ENCODE data around the gene NRG4.
"Not testable (repeated sequence)": the region's sequence is repeated elsewhere in the genome, so short reads cannot be mapped to it uniquely, and the experiment has no call there.

The NRG4 gene

GRCh38 chr15:76032046-76032445, 19.8 kb upstream of the NRG4 start:
- H3K4me3 ChIP-seq (ENCODE audit: low read depth, low read length), result no peak overlapping the region
- TF ChIP-seq, protein P1, sequence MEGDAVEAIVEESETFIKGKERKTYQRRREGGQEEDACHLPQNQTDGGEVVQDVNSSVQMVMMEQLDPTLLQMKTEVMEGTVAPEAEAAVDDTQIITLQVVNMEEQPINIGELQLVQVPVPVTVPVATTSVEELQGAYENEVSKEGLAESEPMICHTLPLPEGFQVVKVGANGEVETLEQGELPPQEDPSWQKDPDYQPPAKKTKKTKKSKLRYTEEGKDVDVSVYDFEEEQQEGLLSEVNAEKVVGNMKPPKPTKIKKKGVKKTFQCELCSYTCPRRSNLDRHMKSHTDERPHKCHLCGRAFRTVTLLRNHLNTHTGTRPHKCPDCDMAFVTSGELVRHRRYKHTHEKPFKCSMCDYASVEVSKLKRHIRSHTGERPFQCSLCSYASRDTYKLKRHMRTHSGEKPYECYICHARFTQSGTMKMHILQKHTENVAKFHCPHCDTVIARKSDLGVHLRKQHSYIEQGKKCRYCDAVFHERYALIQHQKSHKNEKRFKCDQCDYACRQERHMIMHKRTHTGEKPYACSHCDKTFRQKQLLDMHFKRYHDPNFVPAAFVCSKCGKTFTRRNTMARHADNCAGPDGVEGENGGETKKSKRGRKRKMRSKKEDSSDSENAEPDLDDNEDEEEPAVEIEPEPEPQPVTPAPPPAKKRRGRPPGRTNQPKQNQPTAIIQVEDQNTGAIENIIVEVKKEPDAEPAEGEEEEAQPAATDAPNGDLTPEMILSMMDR (IDR thresholded peaks at IDR 0.05; ENCODE audit: borderline replicate concordance, insufficient read depth, low read depth, low read length), result no peak

DNA sequence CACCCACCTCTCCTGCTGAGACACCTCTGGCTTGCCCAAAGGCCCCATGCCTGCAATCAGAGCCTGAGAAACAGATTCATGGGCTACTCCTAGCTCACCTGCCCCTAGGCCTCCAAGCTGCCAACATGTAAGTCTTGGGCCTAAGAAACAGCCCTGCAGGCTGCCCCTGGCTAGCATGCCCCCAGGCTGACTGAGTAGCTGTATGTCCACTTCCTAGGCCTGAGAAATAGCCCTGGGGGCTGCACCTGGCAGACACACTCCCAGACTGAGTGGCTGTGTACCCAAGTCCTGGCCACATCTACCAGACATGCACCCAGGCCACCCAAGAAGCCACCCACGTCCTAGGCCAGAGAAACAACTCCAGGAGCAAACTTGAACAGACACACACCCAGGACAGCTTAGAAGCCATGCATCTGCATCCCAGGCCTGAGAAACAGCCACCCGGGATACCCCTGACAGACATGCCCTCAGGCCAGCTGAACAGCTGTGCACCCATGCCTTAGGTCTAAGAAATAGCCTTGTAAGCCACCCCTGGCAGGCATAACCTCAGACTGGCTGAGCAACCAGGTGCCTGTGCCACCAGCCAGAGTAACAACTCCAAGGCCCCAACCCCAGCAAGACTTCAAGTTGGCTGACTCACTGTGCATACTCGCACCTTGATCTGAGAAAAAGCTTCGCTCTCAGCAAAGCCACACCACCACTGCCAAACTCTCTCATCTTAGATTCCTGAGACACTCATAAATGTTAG, 12.0 kb upstream of the NRG4 start:
- TF ChIP-seq, protein P1 (IDR thresholded peaks at IDR 0.05; ENCODE audit: borderline replicate concordance, insufficient read depth, low read depth, low read length), result no peak
- no peak overlapping the region for H3K4me3 ChIP-seq (ENCODE audit: low read depth, low read length)

GRCh38 chr15:76013470-76013869, 1.2 kb upstream of the NRG4 start:
- not testable (repeated sequence) for H3K4me3 ChIP-seq (ENCODE audit: low read depth, low read length)

DNA sequence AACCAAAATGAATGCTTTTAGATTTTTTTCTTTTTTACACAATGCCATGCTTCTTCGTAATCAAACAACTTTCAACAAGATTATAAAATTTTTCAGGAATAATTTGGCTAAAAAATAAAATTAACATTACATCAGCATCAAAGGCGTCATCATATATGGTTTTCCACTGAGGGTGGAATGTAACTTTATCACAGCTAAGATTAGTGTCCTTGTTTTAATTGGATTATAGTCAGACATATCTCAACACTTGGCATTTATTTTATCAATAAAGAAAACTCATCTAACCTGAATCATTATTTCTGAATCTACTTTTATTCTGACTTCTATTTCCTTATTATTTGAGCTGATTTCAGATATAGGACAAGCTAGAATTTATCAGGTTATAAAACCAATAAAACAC, 1.6 kb downstream of the NRG4 start:
- H3K4me3 ChIP-seq (ENCODE audit: low read depth, low read length), result no peak overlapping the region
- TF ChIP-seq, protein P1 (IDR thresholded peaks at IDR 0.05; ENCODE audit: borderline replicate concordance, insufficient read depth, low read depth, low read length), result no peak

DNA sequence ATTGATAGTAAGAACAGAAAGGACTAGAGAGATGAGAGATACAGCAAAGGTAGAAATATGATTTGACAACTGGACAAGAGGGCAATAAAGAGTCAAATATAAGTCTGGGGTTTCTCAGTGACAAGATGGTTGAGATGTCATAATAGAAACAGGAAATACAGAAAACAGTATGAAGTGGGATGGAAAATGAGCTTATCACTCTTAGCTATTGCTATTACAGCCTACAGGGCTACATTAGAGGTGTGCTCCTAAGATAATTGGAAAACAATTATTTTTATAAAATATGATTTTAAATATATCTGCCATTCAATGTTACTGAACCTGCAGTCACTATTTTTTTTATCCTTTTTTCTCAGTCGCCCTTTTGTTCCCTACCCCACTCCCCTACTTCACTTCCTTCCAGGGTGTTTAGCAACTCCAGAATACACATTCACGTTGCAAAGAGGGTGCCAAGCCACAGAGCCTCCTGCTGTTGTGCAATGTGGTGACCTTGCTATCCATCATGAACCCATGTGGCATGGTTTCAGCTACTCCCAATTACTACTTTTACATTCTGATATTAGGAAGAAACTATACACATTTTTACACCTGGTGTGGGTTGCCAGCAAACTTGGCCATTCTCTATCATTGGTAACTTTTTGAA, 6.0 kb downstream of the NRG4 start:
- H3K4me3 ChIP-seq (ENCODE audit: low read depth, low read length), result no peak overlapping the region
- TF ChIP-seq, protein P1 (IDR thresholded peaks at IDR 0.05; ENCODE audit: borderline replicate concordance, insufficient read depth, low read depth, low read length), result no peak

DNA sequence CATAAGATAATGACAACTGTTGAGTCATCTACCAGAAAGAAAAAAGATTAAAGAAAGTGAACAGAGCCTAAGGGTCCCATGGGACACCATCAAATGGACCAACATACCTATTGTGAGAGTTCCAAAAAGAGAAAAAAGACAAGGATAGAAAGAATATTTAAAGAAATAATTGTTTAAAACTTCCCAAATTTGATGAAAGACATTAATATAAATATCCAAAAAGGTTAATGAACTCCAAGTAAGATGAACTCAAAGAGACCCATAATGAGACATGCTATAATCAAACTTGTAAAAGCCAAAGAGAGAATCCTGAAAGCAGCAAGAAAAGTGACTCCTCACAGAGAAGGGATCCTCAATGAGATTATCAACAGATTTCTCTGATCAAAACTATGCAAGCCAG, 8.9 kb downstream of the NRG4 start:
- TF ChIP-seq, protein P1 (IDR thresholded peaks at IDR 0.05; ENCODE audit: borderline replicate concordance, insufficient read depth, low read depth, low read length), result no peak
- no peak overlapping the region for H3K4me3 ChIP-seq (ENCODE audit: low read depth, low read length)

DNA sequence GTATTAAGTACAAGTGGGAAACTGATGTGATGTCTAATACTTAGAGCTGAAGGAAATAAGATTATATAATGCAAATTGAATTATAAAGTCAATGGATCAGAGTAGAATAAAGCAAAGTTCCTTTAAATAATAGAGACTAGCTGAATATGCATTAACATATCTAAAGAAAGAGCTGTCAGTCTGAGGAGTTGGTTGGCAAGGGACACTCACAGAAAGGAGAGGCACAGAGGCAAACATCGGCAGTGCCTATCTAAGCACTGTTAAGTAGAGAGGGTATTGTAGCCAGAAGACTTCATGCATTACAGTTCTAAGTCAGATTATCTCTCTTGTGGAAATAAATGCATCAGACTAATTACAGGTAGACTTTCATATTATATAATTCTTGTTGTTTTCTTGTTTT, 16.6 kb downstream of the NRG4 start:
- H3K4me3 ChIP-seq (ENCODE audit: low read depth, low read length), result no peak overlapping the region
- TF ChIP-seq, protein P1 (IDR thresholded peaks at IDR 0.05; ENCODE audit: borderline replicate concordance, insufficient read depth, low read depth, low read length), result no peak
